GM18867 (cell line): Measurements from ENCODE around the gene COBLL1.

Experiments
- ATAC-seq: cut with Tn5 transposase; IDR thresholded peaks from one replicate; pipeline ENCODE4 v1.9.1; 2021; ENCODE audit warnings: mild to moderate bottlenecking, moderate library complexity; ENCODE audit not compliant: unreplicated experiment

Gene COBLL1

DNA sequence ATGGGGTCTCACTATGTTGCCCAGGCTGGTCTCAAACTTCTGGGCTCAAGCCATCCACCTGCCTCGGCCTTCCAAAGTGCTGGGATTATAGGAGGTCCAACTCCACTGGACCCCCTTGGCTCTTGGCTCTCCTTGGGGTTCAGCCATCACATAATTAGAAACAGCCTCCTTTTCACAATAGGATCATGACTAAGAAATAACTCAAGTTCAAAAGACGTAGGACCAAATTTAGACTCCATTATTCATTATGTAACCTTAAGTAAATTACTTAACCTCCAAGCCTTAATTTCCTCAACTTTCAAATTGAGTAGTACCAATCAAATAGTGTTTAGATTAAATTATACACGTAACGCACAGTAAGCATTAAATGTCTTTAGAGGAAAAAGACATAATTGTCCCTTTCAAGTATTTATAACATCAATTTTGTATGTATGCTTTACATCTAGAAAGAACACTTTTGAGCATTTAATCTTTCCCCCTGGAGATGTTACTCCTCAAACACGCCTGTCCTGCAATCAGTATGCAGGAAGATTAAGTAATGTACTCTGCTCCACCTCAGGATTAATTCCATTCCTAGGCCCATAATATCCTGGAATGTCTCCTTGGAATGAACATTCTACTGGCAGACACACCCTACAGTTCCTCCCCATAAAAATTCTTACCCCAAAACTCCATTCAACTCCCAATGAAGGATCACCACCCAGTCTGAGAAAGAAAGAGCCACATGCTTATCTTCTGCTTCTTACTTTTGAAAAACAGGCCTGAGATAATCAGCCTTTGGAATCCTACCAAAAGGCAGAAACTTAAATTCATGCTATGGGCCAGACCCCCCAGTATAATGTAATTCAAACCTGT, 49.1 kb downstream of the COBLL1 start:
- ATAC-seq: no peak

DNA sequence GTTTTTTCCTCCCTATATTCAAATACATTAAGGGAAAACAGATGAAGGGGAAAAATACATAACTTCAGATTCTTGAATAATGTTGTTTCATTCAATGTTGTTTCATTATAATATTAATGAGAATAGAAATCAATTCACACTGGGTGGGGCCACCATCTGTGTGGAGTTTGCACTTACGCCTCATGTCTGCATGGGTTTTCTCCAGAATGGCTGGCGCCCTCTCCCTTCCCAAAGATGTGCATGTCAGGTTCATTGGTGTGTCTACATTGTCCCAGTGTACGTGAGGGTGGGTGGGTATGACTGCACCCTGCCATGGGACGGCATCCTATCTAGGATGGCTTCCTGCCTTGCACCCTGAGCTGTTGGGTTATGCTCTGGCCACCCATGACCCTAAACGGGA, 51.7 kb downstream of the COBLL1 start:
- no peak for ATAC-seq

DNA sequence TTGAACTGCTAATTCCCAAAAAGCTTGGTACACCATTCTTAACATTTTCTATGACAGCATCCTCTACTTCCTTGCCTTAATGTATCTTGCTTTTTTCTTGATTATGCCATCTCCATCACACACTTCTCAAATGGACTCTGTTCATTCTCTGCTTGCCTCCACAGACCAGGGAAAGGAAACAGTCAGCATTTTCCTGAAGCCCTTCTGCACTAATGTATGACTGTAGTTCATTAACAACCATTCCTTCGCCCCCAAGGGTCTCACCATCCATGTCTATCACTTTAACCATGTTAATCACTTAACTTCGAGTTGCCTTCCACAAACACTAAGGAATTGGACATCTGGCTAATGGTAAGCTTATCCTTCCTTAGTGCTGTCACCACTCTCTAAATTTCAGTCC, 54.8 kb downstream of the COBLL1 start:
- no peak for ATAC-seq

DNA sequence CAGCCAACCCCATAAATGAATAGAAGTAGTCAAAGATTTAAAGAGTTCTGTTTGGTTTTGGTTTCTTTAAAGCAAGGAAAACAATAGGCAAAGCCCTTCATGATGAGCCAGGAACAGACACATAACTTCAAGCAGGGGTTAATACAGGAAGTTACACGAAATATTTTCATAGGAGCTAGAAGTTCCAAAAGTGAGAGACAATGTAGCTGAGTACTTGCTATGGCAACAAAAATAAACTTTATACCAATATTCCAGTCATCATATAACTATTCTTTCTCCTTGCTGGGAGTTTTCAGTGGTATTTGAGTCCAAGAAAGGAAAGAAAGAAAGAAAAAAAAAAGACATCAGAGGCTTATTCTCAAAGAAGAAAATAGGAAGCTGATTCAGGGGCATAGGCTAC, 56.2 kb downstream of the COBLL1 start:
- ATAC-seq: no peak

DNA sequence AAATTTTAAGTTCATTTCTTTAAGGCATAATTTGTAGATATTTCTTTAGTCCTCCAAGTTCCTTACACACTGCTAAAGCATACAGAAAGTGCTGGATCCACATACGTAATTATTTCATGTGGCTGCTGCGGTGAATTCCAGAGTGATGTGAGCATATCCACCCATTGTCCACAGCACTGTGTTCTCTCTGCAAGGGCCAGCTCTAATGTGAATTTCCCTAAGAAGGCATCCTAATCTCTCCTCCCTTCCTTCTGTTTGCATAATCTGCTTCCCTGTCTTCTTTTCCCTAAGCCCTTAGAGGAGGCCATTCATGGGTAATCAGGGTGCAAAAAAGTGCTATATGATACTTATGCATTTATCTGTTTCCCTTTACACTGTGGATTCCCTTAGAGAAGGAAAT, 57.2 kb downstream of the COBLL1 start:
- no peak for ATAC-seq

DNA sequence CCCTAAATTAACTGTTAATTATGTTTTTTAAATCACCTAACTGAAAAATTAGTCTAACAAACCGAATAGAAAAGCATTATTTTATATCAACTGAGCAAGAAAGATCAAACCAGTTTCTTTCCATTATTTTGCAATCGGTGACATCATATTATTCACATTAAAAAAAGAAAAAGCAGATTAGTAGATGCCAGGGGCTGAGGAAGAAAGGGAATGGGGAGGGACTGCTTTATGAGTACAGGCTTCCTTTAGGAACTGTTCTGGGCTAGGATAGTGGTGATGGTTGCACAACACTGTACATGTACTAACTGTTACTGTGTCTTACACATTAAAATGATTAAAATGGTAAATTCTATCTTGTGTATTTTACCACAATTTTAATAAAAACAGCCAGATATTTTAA, 59.3 kb downstream of the COBLL1 start:
- ATAC-seq: no peak

DNA sequence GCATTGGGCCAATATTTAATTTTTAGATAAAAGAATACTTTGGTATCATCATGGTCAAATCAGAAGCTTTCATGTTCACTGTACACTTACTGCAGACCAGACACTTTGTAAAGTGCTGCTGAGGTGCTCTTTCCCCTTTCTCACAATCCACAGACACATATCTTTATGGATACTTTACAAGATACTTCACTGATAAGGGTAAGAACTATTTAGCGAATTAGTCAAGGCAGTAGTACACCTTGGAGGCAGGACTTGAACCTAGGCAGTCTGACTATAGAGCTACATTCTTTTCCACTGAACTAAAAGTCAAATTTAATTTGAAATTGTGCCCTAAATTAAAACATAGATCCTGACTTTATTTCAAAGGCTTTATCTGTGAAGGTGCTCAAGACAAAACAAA, 60.2 kb downstream of the COBLL1 start:
- ATAC-seq: no peak

DNA sequence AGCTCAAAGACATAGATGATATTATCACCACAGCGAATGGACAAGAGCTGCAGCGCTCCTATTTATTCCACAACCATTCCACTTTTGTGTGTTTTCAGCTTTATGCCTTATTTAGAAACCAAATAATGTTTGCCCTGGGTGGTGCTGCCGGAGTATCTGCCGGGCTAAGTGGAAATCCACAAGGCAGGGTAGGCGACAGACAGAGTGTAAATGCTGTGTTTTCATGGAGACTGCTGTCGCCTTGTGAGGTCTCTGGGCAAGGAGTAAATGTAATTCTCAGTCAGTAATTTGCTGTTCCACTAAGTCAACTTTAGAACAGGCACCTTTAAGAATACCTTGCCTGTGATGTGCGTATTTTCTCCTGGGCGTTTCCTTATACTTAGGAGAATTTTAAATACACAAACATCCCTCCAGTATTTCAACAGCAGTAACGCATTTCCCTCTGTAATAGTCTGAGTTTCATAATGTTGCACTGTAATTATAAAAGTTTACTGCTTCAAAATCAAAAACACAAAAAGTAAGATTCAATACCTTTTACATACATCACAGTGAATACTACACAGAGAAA, 60.9 kb downstream of the COBLL1 start:
- ATAC-seq: no peak

DNA sequence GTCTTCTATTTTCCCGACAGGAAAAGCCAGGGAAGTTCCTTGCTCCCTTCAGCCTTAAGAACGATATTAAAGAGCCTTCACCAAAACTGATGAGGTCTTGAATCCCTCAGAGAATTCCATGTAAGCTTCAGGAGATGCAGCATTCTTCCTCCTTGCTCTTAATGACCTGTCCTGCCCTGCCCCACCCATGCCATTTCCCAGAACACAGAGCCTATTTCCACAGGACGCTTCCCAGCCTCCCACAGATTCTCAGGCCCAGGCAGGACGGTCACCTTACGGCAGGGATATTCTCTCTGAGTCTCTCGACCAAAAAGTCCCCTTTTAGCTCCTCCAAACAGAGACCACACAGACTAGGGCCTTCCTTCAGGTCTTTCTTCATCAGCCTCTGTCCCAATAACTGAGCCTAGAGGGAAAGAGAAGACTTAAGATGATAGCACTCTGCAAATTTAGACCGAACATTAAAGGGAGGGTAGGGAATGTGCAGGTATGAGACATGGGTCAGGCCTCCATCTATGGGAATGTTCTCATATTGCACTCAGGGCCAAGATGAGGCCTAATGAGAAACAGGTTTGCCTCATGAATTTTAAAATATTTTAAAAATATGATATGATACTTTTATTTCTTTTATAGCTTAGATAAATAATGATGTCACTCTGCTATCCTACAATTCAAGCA, 62.1 kb downstream of the COBLL1 start:
- no peak for ATAC-seq

DNA sequence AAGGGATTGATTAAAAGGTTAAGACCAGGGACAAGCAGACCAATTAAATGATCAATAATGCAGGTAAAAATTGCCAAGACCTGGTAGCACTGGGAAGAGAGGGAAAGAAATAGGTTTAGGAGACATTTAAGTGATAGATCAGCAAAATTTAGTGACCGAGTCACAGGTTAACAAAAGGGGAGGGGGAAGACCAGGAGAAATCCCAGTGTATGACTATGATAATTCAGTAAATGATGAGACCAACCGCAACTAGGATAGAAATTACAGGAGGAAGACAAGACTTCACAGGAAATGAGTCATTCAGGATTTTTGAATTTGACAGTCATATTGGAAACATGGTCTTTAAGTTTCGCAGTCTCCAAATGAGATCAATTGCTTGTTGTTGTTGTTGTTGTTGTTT, 62.9 kb downstream of the COBLL1 start:
- ATAC-seq: no peak

DNA sequence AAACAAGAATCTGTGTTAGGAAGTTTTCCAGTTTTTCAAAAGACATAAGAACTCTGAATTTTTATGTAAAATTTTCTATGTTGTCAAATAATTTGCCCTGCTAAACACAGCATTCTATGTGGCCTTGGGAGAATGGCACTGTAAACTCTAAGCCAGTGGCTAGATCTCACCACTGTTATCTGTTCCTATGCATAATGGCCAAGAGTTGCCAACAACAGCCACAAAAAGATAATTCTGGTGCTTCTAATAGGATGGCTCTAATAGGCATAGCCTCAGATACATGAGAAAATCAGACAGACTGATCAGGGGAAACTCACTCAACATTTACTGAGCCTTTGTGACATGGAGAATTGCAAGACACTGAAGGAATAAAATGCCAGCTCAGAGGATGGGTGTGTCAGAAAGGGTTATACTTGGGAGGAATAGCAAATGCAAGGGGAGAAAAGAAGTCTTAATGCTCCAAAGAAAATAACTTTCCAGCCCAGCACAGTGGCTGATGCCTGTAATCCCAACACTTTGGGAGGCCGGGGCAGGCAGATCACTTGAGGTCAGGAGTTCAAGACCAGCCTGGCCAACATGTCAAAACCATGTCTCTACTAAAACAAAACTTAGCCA, 63.7 kb downstream of the COBLL1 start:
- ATAC-seq: no peak

DNA sequence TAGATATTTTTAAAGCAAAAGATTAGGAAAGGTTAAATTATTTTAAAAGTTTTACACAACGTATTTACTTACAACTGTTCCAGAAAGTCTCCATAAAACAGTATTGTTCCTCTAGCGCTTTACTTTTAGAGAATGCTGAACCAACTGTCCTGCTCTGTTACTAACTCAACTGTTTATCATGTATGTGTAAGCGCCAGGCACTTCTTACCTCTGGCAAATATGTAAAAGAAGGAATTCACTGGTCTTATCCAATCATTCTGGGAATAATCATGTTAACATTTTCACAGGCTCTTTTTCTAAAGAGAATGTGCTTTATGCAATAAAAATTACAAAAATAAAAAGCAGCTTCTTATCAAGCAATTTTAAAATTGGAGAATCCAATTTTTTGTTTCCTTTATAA, 68.0 kb downstream of the COBLL1 start:
- ATAC-seq: no peak

DNA sequence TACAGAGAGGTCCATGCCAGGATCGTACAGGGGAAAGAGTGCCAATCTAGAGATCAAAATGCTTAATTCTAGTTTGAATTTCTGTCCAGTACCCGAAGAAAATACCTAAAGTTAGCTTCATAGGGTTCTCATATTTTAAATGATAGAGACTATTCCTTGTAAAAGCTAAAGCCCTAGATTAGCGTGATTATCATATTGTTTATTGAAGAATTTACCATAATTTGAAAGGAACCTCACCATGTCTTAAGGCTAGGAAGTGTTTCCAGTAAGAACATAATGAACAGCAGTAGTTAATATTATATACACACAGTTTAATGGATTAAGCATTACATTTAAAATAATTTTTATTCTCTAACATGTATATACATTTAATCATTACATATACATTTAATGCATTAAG, 68.5 kb downstream of the COBLL1 start:
- ATAC-seq: no peak

DNA sequence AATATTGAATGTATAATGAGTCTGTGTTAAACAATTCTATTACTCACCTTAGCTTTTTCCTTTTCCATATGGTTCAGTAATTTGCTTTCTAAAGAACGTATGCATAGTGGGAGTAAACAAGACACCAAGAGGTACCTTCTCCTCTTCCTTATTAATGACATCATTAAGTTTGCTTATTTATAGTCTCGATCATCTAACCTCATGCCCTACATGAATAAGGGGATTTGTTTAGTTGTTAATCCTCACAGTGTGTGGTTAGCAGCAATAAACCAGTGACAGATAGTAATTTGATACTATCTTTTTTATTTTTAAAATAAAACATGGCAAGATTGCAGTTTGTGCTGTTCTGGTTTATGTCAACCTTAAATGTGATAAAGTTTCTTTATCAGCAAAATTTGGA, 69.7 kb downstream of the COBLL1 start:
- ATAC-seq: no peak

DNA sequence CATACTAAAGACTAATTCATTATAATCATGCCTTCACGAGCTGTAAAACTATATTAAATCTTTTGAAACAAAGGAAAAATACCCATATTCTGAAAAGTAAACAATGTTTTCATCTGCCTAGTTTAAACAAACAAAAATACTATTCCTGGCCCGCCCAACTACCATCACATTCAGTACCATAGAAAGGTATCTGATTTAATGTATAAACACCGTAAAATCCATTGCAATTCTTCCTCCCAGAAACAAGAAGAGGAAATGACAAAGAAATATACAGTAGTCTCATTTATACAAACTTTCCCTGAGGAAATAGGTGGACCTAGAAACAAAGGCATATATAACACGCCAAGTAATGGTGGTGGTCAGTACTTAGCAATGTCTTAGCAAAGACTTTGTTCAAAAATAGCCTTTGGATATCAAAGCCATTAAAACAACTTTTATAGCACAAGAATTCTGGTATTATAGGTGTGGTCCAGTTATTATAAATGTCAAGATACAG, 71.2 kb downstream of the COBLL1 start:
- ATAC-seq: no peak

DNA sequence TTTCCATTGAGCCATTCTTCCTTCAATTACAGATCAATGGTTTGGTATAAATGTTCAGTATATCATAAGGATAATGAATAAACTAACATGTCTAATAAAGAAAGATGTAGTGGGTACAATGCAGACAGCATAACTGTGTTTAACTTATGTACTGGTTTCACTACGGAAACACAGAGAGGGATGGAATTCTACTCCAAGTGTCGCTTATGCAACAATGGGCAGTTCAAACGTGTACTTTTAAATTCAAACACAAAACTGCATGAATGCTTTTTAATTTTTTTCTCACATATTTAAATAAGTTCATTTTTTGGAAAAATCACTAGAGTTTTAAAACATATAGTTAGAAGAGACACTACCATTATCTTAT, 74.7 kb downstream of the COBLL1 start:
- no peak for ATAC-seq

DNA sequence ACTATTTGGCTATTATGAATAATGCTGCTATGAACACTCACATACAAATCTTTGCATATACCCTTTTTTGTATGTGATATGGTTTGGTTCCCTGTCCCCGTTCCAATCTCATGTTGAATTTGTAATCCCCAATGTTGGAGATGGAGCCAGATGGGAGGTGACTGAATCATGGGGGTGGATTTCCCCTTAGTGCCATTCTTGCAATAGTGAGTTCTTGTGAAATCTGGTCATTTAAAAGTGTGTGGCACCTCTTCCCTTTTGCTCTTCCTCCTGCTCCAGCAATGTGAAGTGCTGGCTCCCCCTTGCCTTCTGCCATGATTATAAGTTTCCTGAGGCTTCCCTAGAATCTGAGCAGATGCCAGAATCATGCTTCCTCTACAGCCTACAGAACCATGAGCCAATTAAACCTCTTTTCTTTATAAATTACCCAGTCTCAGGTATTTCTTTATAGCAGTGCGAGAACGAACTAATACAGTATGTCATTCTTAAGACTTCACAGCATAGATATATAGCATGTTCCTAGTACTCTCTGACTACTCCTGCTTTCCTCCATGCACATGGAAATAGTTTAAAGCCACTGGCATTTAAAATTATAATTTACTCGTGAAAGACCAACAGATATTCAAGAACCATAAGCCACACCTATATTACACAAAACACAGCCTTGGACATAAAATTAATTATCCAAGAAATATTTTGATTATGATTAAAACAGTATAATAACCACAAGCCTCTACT, 75.2 kb downstream of the COBLL1 start:
- no peak for ATAC-seq

DNA sequence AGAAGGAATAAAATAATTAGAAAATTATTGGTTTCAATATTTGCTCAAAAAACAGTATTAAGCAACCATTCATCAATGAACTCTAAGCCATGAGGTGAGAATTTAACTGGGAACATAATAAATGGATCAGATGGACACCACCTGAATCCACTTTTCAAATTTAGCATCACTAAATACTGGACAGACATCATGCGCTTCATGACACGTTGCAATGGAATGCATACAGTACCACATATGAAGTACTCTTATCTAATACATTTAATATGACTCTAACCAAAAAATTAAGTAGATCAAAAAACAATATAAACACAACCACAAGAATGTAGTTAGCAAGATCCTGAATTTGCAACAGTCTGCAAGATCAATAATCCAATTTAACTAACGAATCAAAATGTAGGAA, 76.6 kb downstream of the COBLL1 start:
- no peak for ATAC-seq

DNA sequence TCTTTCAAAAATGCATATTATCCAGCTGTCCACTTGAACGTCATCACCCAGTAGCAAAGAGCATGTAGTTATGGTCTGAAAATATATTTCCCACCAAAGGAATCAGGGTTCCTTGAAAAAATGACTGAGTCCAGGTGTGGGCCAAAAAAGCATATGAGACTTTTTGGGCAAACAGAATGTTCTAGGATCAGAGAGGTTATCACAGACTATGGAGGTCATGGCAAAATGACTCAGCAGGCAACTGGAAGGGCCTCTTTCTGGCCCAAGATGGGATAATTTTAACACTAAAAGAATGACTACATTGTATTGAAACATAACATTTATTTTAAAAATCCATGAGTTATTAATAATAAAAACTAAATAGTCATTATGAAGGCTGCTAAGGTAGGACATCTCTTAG, 77.1 kb downstream of the COBLL1 start:
- ATAC-seq: no peak

DNA sequence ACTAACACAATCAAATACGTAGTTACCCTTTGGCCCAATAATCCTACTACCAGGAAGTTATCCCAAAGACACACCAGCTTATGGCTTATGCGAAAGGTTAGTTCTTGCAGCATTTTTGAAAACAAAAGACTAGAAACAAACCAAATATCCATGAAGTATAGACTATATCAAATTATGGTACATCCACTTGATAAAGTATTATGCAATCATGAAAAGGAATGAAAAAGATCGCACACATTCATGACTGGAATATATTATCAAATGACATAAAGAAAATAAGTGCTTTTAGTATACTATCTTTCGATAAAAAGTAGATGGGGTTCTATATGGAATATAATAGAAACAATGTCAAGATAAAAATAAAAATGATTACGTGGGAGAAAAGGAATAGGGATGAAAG, 78.2 kb downstream of the COBLL1 start:
- ATAC-seq: no peak
